ENCODE data around the gene LCN9.

Gene LCN9

GRCh38 chr9:135676891-135677290 lies 13.8 kb downstream of the LCN9 start:
- TF ChIP-seq POLR2AphosphoS5 (IDR thresholded peaks at IDR 0.05; ENCODE audit: low read depth, low read length), result no peak
- TF ChIP-seq REST (IDR thresholded peaks at IDR 0.05; ENCODE audit: insufficient read depth in 1 of 2, low read depth in 2 of 2, low read length in 2 of 2), result no peak
- no peak for TF ChIP-seq SIN3A (IDR thresholded peaks at IDR 0.05; ENCODE audit: borderline replicate concordance, insufficient read depth, low read length)
- no peak for TF ChIP-seq TAF1 (IDR thresholded peaks at IDR 0.05; ENCODE audit: borderline replicate concordance, insufficient read depth, low read length)
- TF ChIP-seq FOXP2 (optimal IDR thresholded peaks at IDR 0.05; ENCODE audit: borderline replicate concordance, extremely low read depth, extremely low read length, insufficient read depth), result no peak

- TF ChIP-seq POLR2AphosphoS5 (IDR thresholded peaks at IDR 0.05; ENCODE audit: low read depth, low read length), result no peak
- no peak for TF ChIP-seq REST (IDR thresholded peaks at IDR 0.05; ENCODE audit: insufficient read depth in 1 of 2, low read depth in 2 of 2, low read length in 2 of 2)
- no peak for TF ChIP-seq SIN3A (IDR thresholded peaks at IDR 0.05; ENCODE audit: borderline replicate concordance, insufficient read depth, low read length)
- no peak for TF ChIP-seq TAF1 (IDR thresholded peaks at IDR 0.05; ENCODE audit: borderline replicate concordance, insufficient read depth, low read length)
- no peak for TF ChIP-seq FOXP2 (optimal IDR thresholded peaks at IDR 0.05; ENCODE audit: borderline replicate concordance, extremely low read depth, extremely low read length, insufficient read depth)
Measured at GRCh38 chr9:135677641-135678168, 14.6 kb downstream of the LCN9 start.

GRCh38 chr9:135678236-135679017 lies 15.3 kb downstream of the LCN9 start:
- no peak for TF ChIP-seq FOXP2 (optimal IDR thresholded peaks at IDR 0.05; ENCODE audit: borderline replicate concordance, extremely low read depth, extremely low read length, insufficient read depth)
- no peak for TF ChIP-seq SIN3A (IDR thresholded peaks at IDR 0.05; ENCODE audit: borderline replicate concordance, insufficient read depth, low read length)
- no peak for TF ChIP-seq TAF1 (IDR thresholded peaks at IDR 0.05; ENCODE audit: borderline replicate concordance, insufficient read depth, low read length)
- no peak for TF ChIP-seq REST (IDR thresholded peaks at IDR 0.05; ENCODE audit: insufficient read depth in 1 of 2, low read depth in 2 of 2, low read length in 2 of 2)
- TF ChIP-seq POLR2AphosphoS5 (IDR thresholded peaks at IDR 0.05; ENCODE audit: low read depth, low read length), result no peak

- TF ChIP-seq REST (IDR thresholded peaks at IDR 0.05; ENCODE audit: insufficient read depth in 1 of 2, low read depth in 2 of 2, low read length in 2 of 2) (no peak), SIN3A (IDR thresholded peaks at IDR 0.05; ENCODE audit: borderline replicate concordance, insufficient read depth, low read length) (no peak), FOXP2 (optimal IDR thresholded peaks at IDR 0.05; ENCODE audit: borderline replicate concordance, extremely low read depth, extremely low read length, insufficient read depth) (no peak), TAF1 (IDR thresholded peaks at IDR 0.05; ENCODE audit: borderline replicate concordance, insufficient read depth, low read length) (no peak), POLR2AphosphoS5 (IDR thresholded peaks at IDR 0.05; ENCODE audit: low read depth, low read length) (no peak)
Measured at GRCh38 chr9:135680056-135680455, 16.9 kb downstream of the LCN9 start.
